ENCODE results near the gene TSPAN9.

The TSPAN9 gene

DNA sequence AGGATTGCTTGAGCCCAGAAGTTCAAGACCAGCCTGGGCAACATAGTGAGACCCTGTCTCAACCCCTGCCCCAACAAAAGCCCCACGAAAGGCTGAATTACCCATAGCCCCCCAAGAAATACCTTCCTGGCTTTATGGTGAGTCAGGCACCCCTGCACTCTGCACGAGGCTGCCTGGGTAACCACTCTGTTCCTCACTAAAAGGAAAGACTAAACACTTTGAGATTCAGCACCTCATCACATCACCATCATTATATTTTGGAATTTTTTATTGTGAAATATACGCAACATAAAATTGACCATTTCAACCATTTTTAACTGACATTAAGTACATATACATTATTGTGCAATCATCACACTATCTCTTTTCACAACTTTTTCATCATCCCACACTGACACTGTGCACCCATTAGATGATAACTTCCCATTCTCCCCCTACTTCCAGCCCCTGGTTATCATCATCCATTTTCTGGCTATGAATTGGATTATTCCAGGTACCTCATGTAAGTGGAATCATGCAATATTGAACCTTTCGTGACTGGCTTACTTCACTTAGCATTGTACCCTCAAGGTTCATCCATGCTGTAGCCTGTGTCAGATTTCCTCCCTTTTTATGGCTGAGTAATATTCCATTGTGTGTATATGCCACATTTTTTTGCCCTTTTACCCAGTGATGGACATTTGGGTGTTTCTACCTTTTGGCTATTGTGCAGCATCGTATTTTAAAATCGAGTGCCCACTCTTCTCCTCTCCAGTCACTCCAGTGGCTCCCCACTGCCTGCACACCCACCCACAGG lies 51.5 kb downstream of the TSPAN9 start:
- Histone ChIP-seq H3F3A (ENCODE audit: control insufficient read depth, insufficient read depth) (no peaks in the 10 kb centered on the region), H3K27me3 (ENCODE audit: control insufficient read depth, low read length) (peaks cover 5% of the 10 kb centered on the region; the same call in 1 of the 2 replicates), H3K27ac (ENCODE audit: low read depth, low read length) (no peak overlapping the region), H3K79me2 (ENCODE audit: control insufficient read depth, low read length) (no peaks in the 10 kb centered on the region), H3K4me2 (ENCODE audit: low read length) (no peak overlapping the region), H3K9me3 (ENCODE audit: control insufficient read depth, insufficient read depth, low read length) (no peaks in the 10 kb centered on the region), H3K36me3 (ENCODE audit: control insufficient read depth, low read length) (no peaks in the 10 kb centered on the region), H3K4me1 (ENCODE audit: control insufficient read depth, low read length) (peaks cover 13% of the 10 kb centered on the region), H3K4me3 (ENCODE audit: low read length) (no peak overlapping the region), H4K20me1 (ENCODE audit: control insufficient read depth, insufficient read depth, low read depth, low read length) (no peaks in the 10 kb centered on the region), H3K9me2 (replicated peaks; ENCODE audit: control insufficient read depth, low read length) (no peaks in the 10 kb centered on the region)
- TF ChIP-seq EZH2phosphoT487 (IDR thresholded peaks at IDR 0.05; ENCODE audit: borderline replicate concordance, low read length): no peak

DNA sequence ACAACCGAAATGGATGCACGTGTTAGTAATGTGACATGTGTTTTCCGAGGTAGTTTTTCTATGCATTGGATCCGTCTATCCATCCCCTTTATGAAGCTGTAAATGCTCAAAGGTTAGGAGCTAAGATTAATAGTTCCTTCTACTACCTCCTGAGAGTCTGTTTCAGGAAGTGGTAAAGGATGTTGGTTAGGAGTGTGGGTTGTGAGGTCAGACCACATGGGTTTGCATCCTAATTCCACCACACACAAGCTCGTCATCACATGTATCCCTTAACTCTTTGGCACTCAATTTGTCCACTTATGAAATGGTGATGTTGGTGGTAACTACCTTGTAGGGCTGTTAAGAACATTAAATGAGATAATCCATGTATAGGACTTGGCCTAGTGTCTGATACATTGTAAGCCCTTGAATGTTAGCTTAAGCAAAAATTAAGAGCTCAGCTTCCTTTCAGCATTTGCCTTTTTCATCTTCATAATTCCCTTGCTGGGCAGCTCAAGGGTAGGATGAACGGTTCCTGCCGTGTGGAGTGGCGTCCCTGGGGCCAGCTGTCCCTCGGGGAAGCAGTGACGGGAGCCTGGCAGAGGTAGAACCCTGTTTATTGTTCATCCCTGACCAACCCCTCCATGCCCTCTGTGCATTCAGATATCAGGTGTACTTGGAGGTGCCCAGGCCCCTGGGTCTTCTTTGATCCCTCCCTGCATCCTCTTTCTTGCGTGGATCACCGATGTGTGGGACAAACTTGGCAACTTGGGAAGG lies 52.3 kb downstream of the TSPAN9 start:
- peaks cover 5% of the 10 kb centered on the region; the same call in 1 of the 2 replicates for H3K27me3 ChIP-seq (ENCODE audit: control insufficient read depth, low read length)
- no peaks in the 10 kb centered on the region for H4K20me1 ChIP-seq (ENCODE audit: control insufficient read depth, insufficient read depth, low read depth, low read length)
- no peaks in the 10 kb centered on the region for H3K9me2 ChIP-seq (replicated peaks; ENCODE audit: control insufficient read depth, low read length)
- H3K9me3 ChIP-seq (ENCODE audit: control insufficient read depth, insufficient read depth, low read length): no peaks in the 10 kb centered on the region
- peaks cover 13% of the 10 kb centered on the region for H3K4me1 ChIP-seq (ENCODE audit: control insufficient read depth, low read length)
- H3K4me3 ChIP-seq (ENCODE audit: low read length): no peak overlapping the region
- TF ChIP-seq, protein P1, sequence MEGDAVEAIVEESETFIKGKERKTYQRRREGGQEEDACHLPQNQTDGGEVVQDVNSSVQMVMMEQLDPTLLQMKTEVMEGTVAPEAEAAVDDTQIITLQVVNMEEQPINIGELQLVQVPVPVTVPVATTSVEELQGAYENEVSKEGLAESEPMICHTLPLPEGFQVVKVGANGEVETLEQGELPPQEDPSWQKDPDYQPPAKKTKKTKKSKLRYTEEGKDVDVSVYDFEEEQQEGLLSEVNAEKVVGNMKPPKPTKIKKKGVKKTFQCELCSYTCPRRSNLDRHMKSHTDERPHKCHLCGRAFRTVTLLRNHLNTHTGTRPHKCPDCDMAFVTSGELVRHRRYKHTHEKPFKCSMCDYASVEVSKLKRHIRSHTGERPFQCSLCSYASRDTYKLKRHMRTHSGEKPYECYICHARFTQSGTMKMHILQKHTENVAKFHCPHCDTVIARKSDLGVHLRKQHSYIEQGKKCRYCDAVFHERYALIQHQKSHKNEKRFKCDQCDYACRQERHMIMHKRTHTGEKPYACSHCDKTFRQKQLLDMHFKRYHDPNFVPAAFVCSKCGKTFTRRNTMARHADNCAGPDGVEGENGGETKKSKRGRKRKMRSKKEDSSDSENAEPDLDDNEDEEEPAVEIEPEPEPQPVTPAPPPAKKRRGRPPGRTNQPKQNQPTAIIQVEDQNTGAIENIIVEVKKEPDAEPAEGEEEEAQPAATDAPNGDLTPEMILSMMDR (IDR thresholded peaks at IDR 0.05; ENCODE audit: low read depth, low read length, poor library complexity, severe bottlenecking): no peak
- TF ChIP-seq EZH2phosphoT487 (IDR thresholded peaks at IDR 0.05; ENCODE audit: borderline replicate concordance, low read length): no peak
- H3K27ac ChIP-seq (ENCODE audit: low read depth, low read length): no peak overlapping the region
- H3K79me2 ChIP-seq (ENCODE audit: control insufficient read depth, low read length): no peaks in the 10 kb centered on the region
- H3F3A ChIP-seq (ENCODE audit: control insufficient read depth, insufficient read depth): no peaks in the 10 kb centered on the region
- H3K36me3 ChIP-seq (ENCODE audit: control insufficient read depth, low read length): no peaks in the 10 kb centered on the region
- H3K4me2 ChIP-seq (ENCODE audit: low read length): no peak overlapping the region

DNA sequence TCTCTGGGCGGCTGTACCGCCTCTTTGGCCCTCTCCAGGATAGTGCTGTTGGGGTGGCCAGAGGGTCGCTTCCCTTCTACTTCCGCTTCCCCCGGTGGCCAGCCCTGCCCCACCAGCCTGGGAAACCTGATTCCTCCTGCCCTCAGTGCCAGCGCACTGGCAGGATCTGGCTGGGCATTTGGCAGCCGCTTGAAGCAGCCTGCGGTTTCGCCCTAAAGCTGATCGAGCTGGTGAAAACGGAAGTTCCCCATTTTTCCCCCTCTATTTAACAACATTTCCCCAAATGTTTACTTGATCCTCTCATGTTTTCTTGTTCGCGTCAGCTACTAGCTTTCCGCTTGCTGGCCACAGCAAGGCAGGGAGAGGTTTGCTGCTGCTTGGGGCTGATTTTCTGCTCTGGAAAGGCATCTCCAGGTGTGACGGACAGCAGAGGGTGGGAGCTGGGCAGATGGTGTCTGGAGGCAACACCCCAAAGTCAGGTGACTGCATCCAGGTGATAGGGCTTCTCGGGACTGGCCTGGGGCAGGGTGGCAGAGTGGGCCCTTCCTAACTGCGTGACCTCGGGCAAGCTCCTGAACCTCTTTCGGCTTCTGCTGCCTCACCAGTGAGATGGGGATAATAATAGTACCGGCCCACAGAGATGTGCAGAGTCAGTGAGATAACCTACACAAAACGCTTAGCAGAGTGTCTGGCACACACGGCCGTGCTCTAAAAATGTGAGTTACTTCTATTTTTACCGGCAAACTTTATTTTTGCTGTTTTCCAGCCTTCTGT lies 53.1 kb downstream of the TSPAN9 start:
- no peak for TF ChIP-seq EZH2phosphoT487 (IDR thresholded peaks at IDR 0.05; ENCODE audit: borderline replicate concordance, low read length)
- TF ChIP-seq, protein P1 (IDR thresholded peaks at IDR 0.05; ENCODE audit: low read depth, low read length, poor library complexity, severe bottlenecking): no peak
- H3K36me3 ChIP-seq (ENCODE audit: control insufficient read depth, low read length): no peaks in the 10 kb centered on the region
- no peak overlapping the region for H3K27ac ChIP-seq (ENCODE audit: low read depth, low read length)
- no peaks in the 10 kb centered on the region for H3F3A ChIP-seq (ENCODE audit: control insufficient read depth, insufficient read depth)
- peaks cover 5% of the 10 kb centered on the region; the same call in 1 of the 2 replicates for H3K27me3 ChIP-seq (ENCODE audit: control insufficient read depth, low read length)
- H3K9me3 ChIP-seq (ENCODE audit: control insufficient read depth, insufficient read depth, low read length): no peaks in the 10 kb centered on the region
- H3K4me3 ChIP-seq (ENCODE audit: low read length): no peak overlapping the region
- H3K4me1 ChIP-seq (ENCODE audit: control insufficient read depth, low read length): peaks cover 13% of the 10 kb centered on the region
- H3K4me2 ChIP-seq (ENCODE audit: low read length): no peak overlapping the region
- no peaks in the 10 kb centered on the region for H4K20me1 ChIP-seq (ENCODE audit: control insufficient read depth, insufficient read depth, low read depth, low read length)
- H3K9me2 ChIP-seq (replicated peaks; ENCODE audit: control insufficient read depth, low read length): no peaks in the 10 kb centered on the region
- H3K79me2 ChIP-seq (ENCODE audit: control insufficient read depth, low read length): no peaks in the 10 kb centered on the region

Data from DOHH2 (cell line).